Measurements from ENCODE around the gene MAD2L2.
A peak's percentile ranks its signal among the peaks of the same experiment; 100 is the strongest.

The MAD2L2 gene

DNA sequence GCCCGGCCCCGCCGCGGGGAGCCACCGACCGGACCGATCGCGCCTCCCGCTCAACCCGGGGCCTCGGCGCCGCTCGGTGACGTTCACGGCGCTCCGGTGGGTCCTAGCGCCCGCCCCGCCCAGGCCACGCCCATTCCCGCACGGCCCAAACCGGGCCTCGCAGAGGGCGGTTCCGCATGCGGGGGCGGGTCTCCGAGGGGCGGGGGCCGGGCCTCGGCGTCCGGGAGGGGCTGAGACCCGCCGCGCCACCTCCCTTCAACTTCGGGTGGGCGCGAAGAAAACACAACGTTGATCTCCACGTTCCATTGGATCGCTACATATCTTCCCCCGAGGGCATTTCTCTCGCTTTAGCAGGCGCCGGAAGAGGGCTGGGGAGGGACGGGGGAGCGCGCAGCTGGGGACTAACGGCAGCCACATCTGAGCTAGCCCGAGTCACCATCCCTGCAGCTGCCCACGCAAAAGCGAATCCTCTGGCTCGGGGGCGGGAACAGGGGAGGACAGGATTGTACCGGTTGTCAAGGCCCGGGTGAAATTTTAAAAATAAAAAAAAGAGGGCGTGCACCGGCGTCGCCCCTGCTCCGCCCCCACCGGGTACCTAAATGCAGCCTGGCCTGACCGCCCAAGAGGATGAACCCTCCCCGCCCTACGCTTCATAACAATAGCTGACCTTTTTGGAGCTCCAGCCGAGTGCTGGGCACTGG, at the start of gene MAD2L2:
Gene MAD2L2, minus strand, starts transcription at position 78 of the 701 bp plus-strand sequence. CDS start 547 bp downstream, outside the sequence.
- TF ChIP-seq MAX (IDR thresholded peaks at IDR 0.05) (peak; percentile 30; the same call in 1 of the 2 replicates), REST (IDR thresholded peaks at IDR 0.05; ENCODE audit: low read depth) (no peak), TCF12 (IDR thresholded peaks at IDR 0.05; ENCODE audit: low read depth) (no peak), CEBPB (IDR thresholded peaks at IDR 0.05) (no peak), FOXM1 (IDR thresholded peaks at IDR 0.05; ENCODE audit: borderline replicate concordance, low read depth) (no peak), CREB1 (IDR thresholded peaks at IDR 0.05; ENCODE audit: low read depth) (peak; percentile 83), EP300 (IDR thresholded peaks at IDR 0.05; ENCODE audit: borderline replicate concordance) (no peak), ZBTB7A (IDR thresholded peaks at IDR 0.05; ENCODE audit: low read depth) (no peak; the same call in 1 of the 2 replicates), TAF1 (IDR thresholded peaks at IDR 0.05; ENCODE audit: low read depth) (no peak; the same call in 1 of the 2 replicates), YY1 (IDR thresholded peaks at IDR 0.05; ENCODE audit: low read depth) (no peak), NFIC (IDR thresholded peaks at IDR 0.05) (no peak), EGR1 (IDR thresholded peaks at IDR 0.05) (peak; percentile 73), RAD21 (IDR thresholded peaks at IDR 0.05; ENCODE audit: low read depth) (no peak), TEAD4 (IDR thresholded peaks at IDR 0.05) (no peak)
- TF ChIP-seq, protein P1, sequence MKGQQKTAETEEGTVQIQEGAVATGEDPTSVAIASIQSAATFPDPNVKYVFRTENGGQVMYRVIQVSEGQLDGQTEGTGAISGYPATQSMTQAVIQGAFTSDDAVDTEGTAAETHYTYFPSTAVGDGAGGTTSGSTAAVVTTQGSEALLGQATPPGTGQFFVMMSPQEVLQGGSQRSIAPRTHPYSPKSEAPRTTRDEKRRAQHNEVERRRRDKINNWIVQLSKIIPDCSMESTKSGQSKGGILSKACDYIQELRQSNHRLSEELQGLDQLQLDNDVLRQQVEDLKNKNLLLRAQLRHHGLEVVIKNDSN (IDR thresholded peaks at IDR 0.05): no peak

DNA sequence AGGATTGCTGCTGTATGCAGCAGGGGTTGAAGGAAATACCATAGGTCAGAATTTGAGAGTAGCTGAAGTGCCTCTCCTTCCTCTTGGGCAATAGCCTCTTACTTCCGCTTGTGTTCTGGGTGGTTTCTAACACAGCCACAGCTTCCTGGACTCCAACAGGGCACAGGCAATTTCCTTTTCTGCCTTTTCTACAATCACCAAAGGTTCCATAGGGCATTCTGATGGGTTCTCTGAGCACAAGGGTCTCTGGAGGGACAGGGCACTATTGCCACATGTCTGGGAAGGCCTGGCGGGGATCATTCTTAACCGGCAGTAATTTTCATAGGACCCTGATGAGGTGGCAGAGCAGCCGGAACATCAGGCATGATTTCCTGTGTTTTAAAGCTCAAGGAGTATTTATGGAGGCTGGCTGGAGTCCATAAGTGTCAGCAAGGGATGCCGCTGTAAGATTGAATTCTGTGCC, 49.5 kb upstream of the MAD2L2 start:
- TF ChIP-seq TAF1 (IDR thresholded peaks at IDR 0.05; ENCODE audit: low read depth) (no peak), CREB1 (IDR thresholded peaks at IDR 0.05; ENCODE audit: low read depth) (no peak), EGR1 (IDR thresholded peaks at IDR 0.05) (no peak), ZBTB7A (IDR thresholded peaks at IDR 0.05; ENCODE audit: low read depth) (no peak), CEBPB (IDR thresholded peaks at IDR 0.05) (0 out of 2 replicates have a peak, but pooled peaks have one; percentile 37)
- TF ChIP-seq, protein P1 (IDR thresholded peaks at IDR 0.05): no peak

DNA sequence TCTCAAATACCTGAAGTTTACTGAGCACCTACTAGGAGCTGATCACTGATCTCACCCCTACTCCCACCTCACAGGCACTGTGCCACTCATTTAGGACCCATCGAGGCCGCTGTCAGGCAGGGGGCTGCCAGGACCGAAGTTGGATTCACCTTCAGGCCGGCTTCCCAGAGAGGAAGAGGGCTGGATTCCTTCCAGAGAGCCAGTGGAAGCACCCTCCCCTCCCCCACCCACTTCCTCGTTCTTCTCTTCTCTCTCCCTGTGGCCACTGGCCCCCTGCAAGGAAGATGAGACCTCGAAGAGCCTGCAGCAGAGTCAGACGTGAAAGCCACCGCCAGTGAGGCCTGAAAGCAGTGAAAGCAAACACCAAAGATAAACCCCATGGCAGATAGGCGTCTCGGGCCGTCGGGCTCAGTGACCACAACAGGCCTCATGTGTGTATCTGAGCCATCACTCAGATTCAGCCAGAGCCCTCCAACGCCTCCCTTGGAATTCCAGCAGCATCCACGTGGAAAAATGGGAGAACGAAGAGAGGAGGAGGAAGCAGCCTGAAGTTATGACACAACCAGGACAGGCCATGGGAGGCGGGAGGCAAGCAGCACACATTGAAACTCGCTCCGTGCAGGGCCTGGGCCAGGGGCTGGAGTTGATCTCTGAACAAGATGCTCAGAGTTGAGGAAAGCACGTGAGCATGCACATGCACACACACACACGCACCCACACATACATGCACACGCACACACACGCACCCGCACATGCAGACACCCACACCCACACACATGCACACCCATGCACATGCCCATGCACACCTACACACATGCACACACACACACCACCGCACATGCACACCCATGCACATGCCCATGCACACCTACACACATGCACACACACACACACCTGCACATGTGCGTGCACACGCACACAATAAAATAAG, 48.8 kb upstream of the MAD2L2 start:
- TF ChIP-seq YY1 (IDR thresholded peaks at IDR 0.05; ENCODE audit: low read depth) (no peak), REST (IDR thresholded peaks at IDR 0.05; ENCODE audit: low read depth) (no peak), NFIC (IDR thresholded peaks at IDR 0.05) (no peak), RAD21 (IDR thresholded peaks at IDR 0.05; ENCODE audit: low read depth) (no peak), FOXM1 (IDR thresholded peaks at IDR 0.05; ENCODE audit: borderline replicate concordance, low read depth) (no peak), MAX (IDR thresholded peaks at IDR 0.05) (no peak), ZBTB7A (IDR thresholded peaks at IDR 0.05; ENCODE audit: low read depth) (no peak), TAF1 (IDR thresholded peaks at IDR 0.05; ENCODE audit: low read depth) (no peak), TEAD4 (IDR thresholded peaks at IDR 0.05) (no peak), CEBPB (IDR thresholded peaks at IDR 0.05) (no peak), CREB1 (IDR thresholded peaks at IDR 0.05; ENCODE audit: low read depth) (no peak), EP300 (IDR thresholded peaks at IDR 0.05; ENCODE audit: borderline replicate concordance) (no peak), TCF12 (IDR thresholded peaks at IDR 0.05; ENCODE audit: low read depth) (no peak), EGR1 (IDR thresholded peaks at IDR 0.05) (no peak)
- TF ChIP-seq, protein P1 (IDR thresholded peaks at IDR 0.05): no peak

GRCh38 chr1:11729155-11729497, 48.2 kb upstream of the MAD2L2 start:
- TF ChIP-seq ZBTB7A (IDR thresholded peaks at IDR 0.05; ENCODE audit: low read depth) (no peak), CEBPB (IDR thresholded peaks at IDR 0.05) (0 out of 2 replicates have a peak, but pooled peaks have one; percentile 24), NFIC (IDR thresholded peaks at IDR 0.05) (no peak), MAX (IDR thresholded peaks at IDR 0.05) (no peak)

Data from Ishikawa (cell line).